Activated CD4-positive, alpha-beta memory T cell treated with anti-CD3 and anti-CD28 coated beads for 36 hours (primary cell): ENCODE measurements around the gene IL20RA. TPM values are rescaled to one million over a fixed set of nuclear protein-coding genes. Genes with fewer than 3 reads are reported as not detected.

Experiments used
- CTCF ChIA-PET: fragments of 350-600 bp; sonication (Branson Sonifier 250); formaldehyde crosslinking; loops from one replicate; lab custom pipeline; 2021; ENCODE audit warnings: antibody characterized with exemption, inconsistent platforms; lab: Charles Lee
- POLR2A ChIA-PET: fragments of 350-600 bp; sonication (Branson Sonifier 250); formaldehyde crosslinking; loops from one replicate; lab custom pipeline; 2021; ENCODE audit warnings: antibody characterized with exemption; lab: Charles Lee
- DNase-seq: peaks from one replicate; pipeline ENCODE4 v3.0.0-alpha.2; 2020
- H3K27ac Mint-ChIP-seq: one replicate; pipeline ENCODE4 v1.8.0; 2021; ENCODE audit warnings: mixed read lengths
- H3K27me3 Mint-ChIP-seq: one replicate; pipeline ENCODE4 v1.8.0; 2021; ENCODE audit warnings: mixed read lengths
- H3K36me3 Mint-ChIP-seq: one replicate; pipeline ENCODE4 v1.8.0; 2021; ENCODE audit warnings: mixed read lengths
- H3K4me1 Mint-ChIP-seq: one replicate; pipeline ENCODE4 v1.8.0; 2021; ENCODE audit warnings: low read depth, mixed read lengths
- H3K4me3 Mint-ChIP-seq: one replicate; pipeline ENCODE4 v1.8.0; 2021; ENCODE audit warnings: mild to moderate bottlenecking, mixed read lengths
- H3K9me3 Mint-ChIP-seq: one replicate; pipeline ENCODE4 v1.8.0; 2021; ENCODE audit warnings: mixed read lengths
- intact Hi-C: fragments of 100-400 bp; cut with micrococcal nuclease; formaldehyde crosslinking; loops from one replicate; pipeline ENCODE4 v1.15.1; 2023
- total RNA-seq, 2 experiments: library from RNA; stranded (reverse); gene quantifications; one replicate each; pipeline ENCODE4 v1.2.3, GENCODE V29; 2021

Gene IL20RA
- total RNA-seq = not detected

- POLR2A ChIA-PET = no interaction called here
- Mint-ChIP-seq H3K4me3 (peak within 1 kb of the TSS; percentile 72), H3K9me3 (no peaks in the 10 kb centered on the region), H3K4me1 (peaks cover 3% of the 10 kb centered on the region), H3K27ac (no peak within 1 kb of the TSS), H3K27me3 (peaks cover 59% of the 10 kb centered on the region), H3K36me3 (no peaks in the 10 kb centered on the region)
- intact Hi-C loops = no loop called here
- no peak for DNase-seq
- CTCF ChIA-PET = interaction anchor here (0.6 kb wide), 1 partner anchor 197 kb away, joined by 3 read pairs; no protein-coding TSS in a partner anchor
These were observed at the start of gene IL20RA for GRCh38 chr6:137044366-137045221. Gene IL20RA, minus strand, starts transcription at chr6:137044965. Its CDS starts 237 bp downstream, at chr6:137044728.

GRCh38 chr6:137093183-137094069 is 48.7 kb upstream of the IL20RA start:
- peaks cover 2% of the 10 kb centered on the region for H3K27me3 Mint-ChIP-seq
- intact Hi-C loops = loop anchor here (1.0 to 2.0 kb wide), 7 partner anchors 10 to 546 kb away; no protein-coding TSS in a partner anchor
- POLR2A ChIA-PET = interaction anchor here (1.0 to 1.1 kb wide), 2 partner anchors 10 to 72 kb away, joined by 3 read pairs; no protein-coding TSS in a partner anchor
- H3K9me3 Mint-ChIP-seq = no peaks in the 10 kb centered on the region
- H3K36me3 Mint-ChIP-seq = no peaks in the 10 kb centered on the region
- CTCF ChIA-PET = interaction anchor here (0.5 to 4.6 kb wide), 40 partner anchors 7 to 593 kb away, joined by 3 to 58 read pairs (median 4); no protein-coding TSS in a partner anchor
- no peak overlapping the region for H3K27ac Mint-ChIP-seq
- DNase-seq = no peak
- no peak overlapping the region for H3K4me3 Mint-ChIP-seq
- H3K4me1 Mint-ChIP-seq = peaks cover 20% of the 10 kb centered on the region

GRCh38 chr6:137092018-137092417 is 47.3 kb upstream of the IL20RA start:
- CTCF ChIA-PET = interaction anchor here (1.6 kb wide), 1 partner anchor 15 kb away, joined by 9 read pairs; no protein-coding TSS in a partner anchor
- peaks cover 2% of the 10 kb centered on the region for H3K27me3 Mint-ChIP-seq
- H3K4me3 Mint-ChIP-seq = no peak overlapping the region
- peaks cover 24% of the 10 kb centered on the region for H3K4me1 Mint-ChIP-seq
- H3K36me3 Mint-ChIP-seq = no peaks in the 10 kb centered on the region
- no peaks in the 10 kb centered on the region for H3K9me3 Mint-ChIP-seq
- intact Hi-C loops = no loop called here
- H3K27ac Mint-ChIP-seq = no peak overlapping the region
- DNase-seq = no peak
- POLR2A ChIA-PET = no interaction called here

GRCh38 chr6:137089305-137089704 is 44.5 kb upstream of the IL20RA start:
- Mint-ChIP-seq H3K27ac (no peak overlapping the region), H3K9me3 (no peaks in the 10 kb centered on the region), H3K4me1 (peaks cover 19% of the 10 kb centered on the region), H3K36me3 (no peaks in the 10 kb centered on the region), H3K27me3 (peaks cover 7% of the 10 kb centered on the region), H3K4me3 (no peak overlapping the region)
- intact Hi-C loops = loop anchor here (5.0 kb wide), 1 partner anchor 62 kb away; no protein-coding TSS in a partner anchor
- no peak for DNase-seq
- ChIA-PET POLR2A (no interaction called here), CTCF (interaction anchor here (1.0 to 2.3 kb wide), 7 partner anchors 13 to 552 kb away, joined by 3 to 13 read pairs (median 4); no protein-coding TSS in a partner anchor)

- DNase-seq = no peak
- Mint-ChIP-seq H3K4me3 (no peak overlapping the region), H3K27ac (no peak overlapping the region), H3K9me3 (no peaks in the 10 kb centered on the region), H3K36me3 (no peaks in the 10 kb centered on the region), H3K4me1 (peaks cover 18% of the 10 kb centered on the region), H3K27me3 (peaks cover 7% of the 10 kb centered on the region)
- CTCF ChIA-PET = interaction anchor here (1.5 to 2.3 kb wide), 2 partner anchors 78 to 226 kb away, joined by 4 to 13 read pairs; no protein-coding TSS in a partner anchor
- POLR2A ChIA-PET = no interaction called here
- intact Hi-C loops = loop anchor here (5.0 kb wide), 1 partner anchor 61 kb away; no protein-coding TSS in a partner anchor
These were observed 43.1 kb upstream of the IL20RA start for GRCh38 chr6:137087902-137088301.

GRCh38 chr6:137086031-137086430 is 41.3 kb upstream of the IL20RA start:
- Mint-ChIP-seq H3K4me3 (no peak overlapping the region), H3K4me1 (peaks cover 18% of the 10 kb centered on the region), H3K27me3 (peaks cover 8% of the 10 kb centered on the region), H3K36me3 (no peaks in the 10 kb centered on the region), H3K9me3 (no peaks in the 10 kb centered on the region), H3K27ac (no peak overlapping the region)
- no peak for DNase-seq
- POLR2A ChIA-PET = no interaction called here
- CTCF ChIA-PET = interaction anchor here (0.8 to 1.5 kb wide), 3 partner anchors 8 to 317 kb away, joined by 3 to 6 read pairs (median 5); no protein-coding TSS in a partner anchor
- intact Hi-C loops = loop anchor here (5.0 kb wide), 1 partner anchor 59 kb away; no protein-coding TSS in a partner anchor

GRCh38 chr6:137084865-137085617 is 40.3 kb upstream of the IL20RA start:
- Mint-ChIP-seq H3K9me3 (no peaks in the 10 kb centered on the region), H3K4me3 (no peak overlapping the region), H3K27ac (peak overlapping the region; percentile 9), H3K4me1 (peaks cover 18% of the 10 kb centered on the region), H3K27me3 (peaks cover 10% of the 10 kb centered on the region), H3K36me3 (no peaks in the 10 kb centered on the region)
- ChIA-PET POLR2A (interaction anchor here (1.0 kb wide), 1 partner anchor 71 kb away, joined by 3 read pairs; no protein-coding TSS in a partner anchor), CTCF (interaction anchor here (0.8 to 2.0 kb wide), 4 partner anchors 9 to 557 kb away, joined by 3 to 11 read pairs (median 4); no protein-coding TSS in a partner anchor)
- DNase-seq = no peak
- intact Hi-C loops = loop anchor here (5.0 kb wide), 1 partner anchor 58 kb away; no protein-coding TSS in a partner anchor

- no peak overlapping the region for H3K4me3 Mint-ChIP-seq
- POLR2A ChIA-PET = no interaction called here
- H3K4me1 Mint-ChIP-seq = peaks cover 18% of the 10 kb centered on the region
- H3K36me3 Mint-ChIP-seq = no peaks in the 10 kb centered on the region
- CTCF ChIA-PET = interaction anchor here (1.3 to 2.2 kb wide), 4 partner anchors 11 to 558 kb away, joined by 3 to 11 read pairs (median 4); no protein-coding TSS in a partner anchor
- no peaks in the 10 kb centered on the region for H3K9me3 Mint-ChIP-seq
- no peak for DNase-seq
- peaks cover 14% of the 10 kb centered on the region for H3K27me3 Mint-ChIP-seq
- intact Hi-C loops = no loop called here
- H3K27ac Mint-ChIP-seq = no peak overlapping the region
These were observed 39.3 kb upstream of the IL20RA start for GRCh38 chr6:137084090-137084489.

- POLR2A ChIA-PET = no interaction called here
- Mint-ChIP-seq H3K36me3 (no peaks in the 10 kb centered on the region), H3K27ac (no peak overlapping the region), H3K4me1 (peaks cover 13% of the 10 kb centered on the region), H3K27me3 (peaks cover 14% of the 10 kb centered on the region), H3K9me3 (no peaks in the 10 kb centered on the region), H3K4me3 (no peak overlapping the region)
- CTCF ChIA-PET = interaction anchor here (0.6 to 1.4 kb wide), 3 partner anchors 12 to 703 kb away, joined by 3 to 4 read pairs (median 3); no protein-coding TSS in a partner anchor
- DNase-seq = no peak
- intact Hi-C loops = no loop called here
These were observed 37.2 kb upstream of the IL20RA start for GRCh38 chr6:137081997-137082396.

- Mint-ChIP-seq H3K9me3 (no peaks in the 10 kb centered on the region), H3K4me1 (peaks cover 11% of the 10 kb centered on the region), H3K4me3 (no peak overlapping the region), H3K27me3 (peaks cover 9% of the 10 kb centered on the region), H3K36me3 (no peaks in the 10 kb centered on the region), H3K27ac (no peak overlapping the region)
- intact Hi-C loops = no loop called here
- POLR2A ChIA-PET = no interaction called here
- DNase-seq = no peak
- CTCF ChIA-PET = no interaction called here
These were observed 35.9 kb upstream of the IL20RA start for GRCh38 chr6:137080711-137081110.
